Measurements from ENCODE around the gene HMGCS2. TPM values are rescaled to one million over a fixed set of nuclear protein-coding genes. Genes with fewer than 3 reads are reported as not detected.
A peak's percentile ranks its signal among the peaks of the same experiment; 100 is the strongest.

The HMGCS2 gene
- total RNA-seq, 1 experiment from 2014 or later: not detected

DNA sequence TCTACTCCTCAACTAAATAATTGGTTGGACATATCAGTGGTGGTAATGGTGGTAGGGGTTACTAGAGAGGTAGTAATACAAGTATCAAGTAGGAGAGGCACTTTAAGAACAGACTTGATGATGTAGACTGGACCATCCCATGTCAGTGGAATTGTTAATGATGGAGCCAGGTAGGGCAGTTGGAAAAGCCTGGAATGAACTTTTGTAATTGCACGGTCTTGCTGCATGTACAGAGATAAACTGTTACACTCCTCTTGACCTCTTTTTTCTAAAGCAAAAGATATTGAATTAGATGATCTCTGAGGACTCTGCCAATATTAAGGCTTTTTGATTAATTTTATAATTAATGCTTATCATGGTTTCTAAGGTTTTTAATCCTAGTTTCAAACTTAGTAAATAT, 5.8 kb downstream of the HMGCS2 start:
- no peak for DNase-seq (ENCODE audit: low read depth)

DNA sequence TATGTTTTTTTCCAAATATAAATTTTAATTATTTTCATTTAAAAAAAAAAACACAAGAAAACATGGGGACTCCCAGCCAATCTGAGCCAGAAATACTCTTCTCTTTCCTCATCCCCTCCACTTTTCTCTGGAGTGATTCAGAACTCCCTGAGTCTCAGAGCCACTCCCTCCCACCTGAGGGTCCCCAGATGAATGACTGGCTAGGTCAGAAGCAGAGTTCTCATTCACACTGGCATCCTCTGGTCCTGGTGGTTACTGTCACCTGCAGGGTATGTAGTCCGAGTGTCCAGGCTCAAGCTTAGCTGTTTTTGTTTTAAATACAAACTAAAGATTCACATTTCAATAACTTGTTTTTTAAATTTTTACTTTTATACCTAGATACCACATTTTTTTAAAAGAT, 6.3 kb downstream of the HMGCS2 start:
- no peak for DNase-seq (ENCODE audit: low read depth)

DNA sequence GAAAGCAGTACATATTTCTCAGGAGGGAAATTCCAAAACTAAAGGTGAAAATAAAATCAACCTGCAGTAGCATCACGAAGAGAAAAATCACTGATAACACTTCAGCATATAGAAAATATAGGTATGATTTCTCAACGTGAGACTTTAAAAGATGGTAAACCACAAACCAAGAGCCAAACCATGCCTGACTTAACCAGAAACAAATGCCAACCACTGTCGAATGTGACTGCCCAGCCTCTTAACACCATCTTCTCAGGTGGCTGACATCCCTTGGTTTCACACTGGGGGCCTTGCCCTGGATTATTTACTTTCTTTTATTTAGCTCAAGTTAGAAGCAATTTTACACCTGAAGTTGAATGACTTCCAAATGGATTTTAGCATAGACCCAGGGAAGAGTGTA, 10.1 kb downstream of the HMGCS2 start:
- no peak for DNase-seq (ENCODE audit: low read depth)

DNA sequence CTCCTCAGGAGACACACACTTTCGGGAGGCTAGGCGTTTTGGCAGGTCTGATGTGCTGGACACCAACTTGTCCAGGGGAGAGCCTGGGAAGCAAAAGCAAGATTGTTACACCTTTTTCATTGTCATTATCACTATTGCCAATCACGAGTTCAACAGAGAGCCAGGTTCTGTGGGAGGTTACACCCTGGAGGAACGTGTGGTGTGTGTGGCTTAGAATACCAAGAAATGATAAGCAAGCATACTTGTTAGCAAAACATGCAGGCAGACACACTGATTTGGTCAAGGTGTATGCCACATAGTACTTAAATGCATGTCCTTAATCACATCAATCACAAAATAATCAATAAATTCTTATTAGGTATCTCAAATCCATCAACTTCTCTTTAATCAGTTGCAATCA, 16.1 kb downstream of the HMGCS2 start:
- no peak for DNase-seq (ENCODE audit: low read depth)

DNA sequence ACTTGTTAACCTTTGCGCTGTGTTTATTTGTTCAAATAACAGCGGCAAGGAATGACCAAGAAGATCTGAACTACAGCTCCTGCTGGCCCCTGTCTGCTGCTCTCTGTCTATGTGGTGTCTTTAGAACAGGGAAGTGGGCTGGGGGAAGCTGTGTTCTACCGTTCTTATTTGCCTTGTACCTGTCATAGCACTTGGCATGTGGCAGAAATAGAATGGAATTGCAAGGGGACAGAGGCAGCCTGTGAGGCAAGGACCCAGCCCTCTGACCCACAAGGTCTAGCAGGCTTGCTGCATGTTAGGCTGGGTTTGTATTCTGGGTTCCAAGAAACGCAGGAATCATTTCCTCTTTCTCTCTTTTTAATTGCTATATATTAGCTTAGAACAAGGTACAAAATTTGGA, 20.7 kb downstream of the HMGCS2 start:
- no peak for DNase-seq (ENCODE audit: low read depth)

DNA sequence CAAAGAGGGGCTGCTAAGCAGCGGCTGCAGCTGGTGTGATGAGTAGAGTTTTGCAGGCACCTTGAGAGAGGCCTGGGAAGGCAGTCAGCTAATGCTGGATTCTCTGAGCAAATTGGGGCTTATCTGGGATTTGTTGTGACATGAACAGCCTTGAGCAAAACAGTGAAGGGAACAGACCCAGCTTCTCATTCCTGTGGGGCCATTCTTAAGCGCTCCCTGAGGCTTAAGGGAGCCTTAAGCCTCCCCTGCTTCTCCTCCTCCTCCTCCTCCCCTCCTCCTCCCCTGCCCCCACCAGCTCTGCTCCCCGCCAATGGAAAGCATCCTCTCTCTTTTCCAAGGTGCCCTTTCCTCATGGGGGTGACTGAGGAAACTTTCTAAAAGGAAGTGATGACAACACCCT, 21.3 kb downstream of the HMGCS2 start:
- DNase-seq (ENCODE audit: low read depth): no peak

DNA sequence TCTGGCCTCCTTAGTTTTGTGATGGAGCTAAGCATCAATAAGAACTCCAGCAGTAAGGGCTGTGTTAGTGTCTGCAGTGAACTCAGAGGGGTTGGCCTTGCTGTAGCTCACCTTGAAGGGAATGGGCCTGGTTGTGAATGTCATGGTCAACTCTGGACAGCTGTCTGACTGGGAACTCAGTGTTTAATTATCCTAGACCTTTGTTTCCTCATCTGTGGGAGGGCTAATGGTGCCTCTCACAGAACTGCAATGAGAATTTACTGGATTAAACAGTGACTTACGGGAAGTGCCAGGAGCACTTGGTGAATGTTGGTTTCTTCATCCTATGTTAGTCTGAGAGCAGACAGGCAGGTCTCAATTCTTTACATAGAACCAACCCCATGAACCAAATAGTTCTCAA, 23.7 kb downstream of the HMGCS2 start:
- no peak for DNase-seq (ENCODE audit: low read depth)

DNA sequence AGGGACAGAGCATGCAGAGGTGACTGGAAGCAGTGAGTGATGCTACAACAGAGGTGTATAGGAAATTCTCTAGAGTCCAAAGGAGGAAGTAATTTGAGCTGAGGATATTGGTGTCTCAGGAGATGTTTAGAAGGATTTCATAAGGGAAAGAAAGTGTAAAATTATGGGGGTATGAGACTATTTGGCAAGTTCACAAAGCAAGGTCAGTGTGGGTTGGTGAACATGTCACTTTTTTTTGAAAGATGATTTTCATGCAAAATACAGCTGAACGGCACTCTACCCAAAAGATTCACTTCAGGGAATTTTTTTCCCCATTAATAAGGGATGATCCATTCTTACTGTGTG, 24.1 kb downstream of the HMGCS2 start:
- no peak for DNase-seq (ENCODE audit: low read depth)

DNA sequence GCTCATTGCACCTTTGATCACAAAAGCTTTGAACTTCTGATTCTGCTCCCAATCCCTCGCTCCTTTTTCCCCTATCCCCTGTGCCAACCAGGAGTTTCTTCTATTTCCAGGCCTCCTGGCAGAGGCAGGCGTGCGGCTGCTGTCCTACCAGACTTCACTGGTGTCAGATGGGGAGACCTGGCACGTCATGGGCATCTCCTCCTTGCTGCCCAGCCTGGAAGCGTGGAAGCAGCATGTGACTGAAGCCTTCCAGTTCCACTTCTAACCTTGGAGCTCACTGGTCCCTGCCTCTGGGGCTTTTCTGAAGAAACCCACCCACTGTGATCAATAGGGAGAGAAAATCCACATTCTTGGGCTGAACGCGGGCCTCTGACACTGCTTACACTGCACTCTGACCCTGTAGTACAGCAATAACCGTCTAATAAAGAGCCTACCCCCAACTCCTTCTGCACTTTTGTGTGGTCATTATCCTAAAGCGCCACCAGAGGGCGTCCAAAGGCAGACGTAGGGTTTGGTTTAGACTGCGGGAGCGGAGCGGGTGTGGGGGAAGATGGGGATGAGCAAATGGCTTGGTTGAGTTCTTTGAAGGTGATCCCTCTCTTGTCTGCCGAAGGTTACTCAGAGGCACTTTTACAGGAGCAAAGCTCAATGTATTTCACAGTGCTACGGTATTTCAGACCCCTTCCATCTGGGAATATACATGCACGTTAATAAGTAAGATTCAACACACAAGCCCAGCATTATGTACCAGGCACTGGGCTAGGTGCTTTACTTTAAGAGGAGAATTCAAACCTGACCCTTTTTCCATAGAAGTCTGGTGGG, 24.7 kb downstream of the HMGCS2 start:
- peak; percentile 74 for DNase-seq (ENCODE audit: low read depth)

DNA sequence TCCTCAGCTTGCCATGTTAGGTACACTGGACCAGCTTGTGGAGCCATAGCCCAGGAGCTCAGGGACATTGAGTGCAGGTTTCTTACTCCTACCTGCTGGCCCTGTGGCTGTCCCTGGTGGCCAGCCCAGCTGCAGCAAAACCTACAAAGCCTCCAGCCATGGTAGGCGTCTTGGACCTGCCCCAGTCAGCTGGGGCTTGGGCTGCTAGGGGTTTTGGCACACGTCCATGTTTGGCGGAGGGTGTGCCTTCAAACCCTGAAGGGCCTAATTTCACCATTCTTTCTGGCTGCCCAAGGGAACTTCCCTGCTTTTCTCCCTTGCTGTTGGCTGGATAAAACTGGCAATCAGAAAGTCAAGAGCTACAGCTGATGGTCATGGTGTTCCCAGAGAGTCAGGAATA, 25.4 kb downstream of the HMGCS2 start:
- no peak for DNase-seq (ENCODE audit: low read depth)

DNA sequence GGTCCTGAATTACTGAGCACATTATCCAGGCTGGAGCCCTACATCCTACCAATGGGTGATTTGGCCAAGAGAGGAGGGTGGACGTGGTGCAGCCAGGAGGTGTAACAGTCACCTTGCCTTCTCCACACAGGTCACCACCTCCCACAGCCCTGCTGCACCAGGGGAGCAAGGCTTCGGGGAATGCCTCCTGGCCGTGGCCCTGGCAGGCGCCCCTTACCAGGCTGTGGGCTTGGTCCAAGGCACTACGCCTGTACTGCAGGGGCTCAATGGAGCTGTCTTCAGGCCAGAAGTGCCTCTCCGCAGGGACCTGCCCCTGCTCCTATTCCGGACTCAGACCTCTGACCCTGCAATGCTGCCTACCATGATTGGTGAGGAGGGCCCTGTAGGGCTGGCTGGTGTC, 26.0 kb downstream of the HMGCS2 start:
- no peak for DNase-seq (ENCODE audit: low read depth)

DNA sequence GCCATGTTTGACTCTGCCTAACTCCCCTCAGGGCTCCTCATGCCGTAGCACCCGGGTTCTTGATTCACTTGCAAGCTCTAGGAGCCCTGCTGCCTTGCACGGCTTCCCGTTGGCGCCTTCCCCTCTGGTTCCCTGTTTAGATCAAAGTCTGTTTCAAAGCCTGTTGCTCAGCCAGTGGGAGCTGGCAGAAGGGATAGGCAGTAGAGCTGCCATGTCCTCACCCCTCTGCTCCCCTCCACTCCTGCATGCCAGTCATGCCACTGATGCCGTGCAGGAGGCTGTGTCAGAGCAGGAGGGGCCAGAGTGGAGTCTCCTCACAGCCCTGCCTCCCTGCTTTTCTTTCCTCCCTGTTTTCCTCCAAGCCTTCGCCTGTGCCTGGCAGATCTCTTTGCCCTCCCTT, 26.5 kb downstream of the HMGCS2 start:
- DNase-seq (ENCODE audit: low read depth): peak; percentile 5

DNA sequence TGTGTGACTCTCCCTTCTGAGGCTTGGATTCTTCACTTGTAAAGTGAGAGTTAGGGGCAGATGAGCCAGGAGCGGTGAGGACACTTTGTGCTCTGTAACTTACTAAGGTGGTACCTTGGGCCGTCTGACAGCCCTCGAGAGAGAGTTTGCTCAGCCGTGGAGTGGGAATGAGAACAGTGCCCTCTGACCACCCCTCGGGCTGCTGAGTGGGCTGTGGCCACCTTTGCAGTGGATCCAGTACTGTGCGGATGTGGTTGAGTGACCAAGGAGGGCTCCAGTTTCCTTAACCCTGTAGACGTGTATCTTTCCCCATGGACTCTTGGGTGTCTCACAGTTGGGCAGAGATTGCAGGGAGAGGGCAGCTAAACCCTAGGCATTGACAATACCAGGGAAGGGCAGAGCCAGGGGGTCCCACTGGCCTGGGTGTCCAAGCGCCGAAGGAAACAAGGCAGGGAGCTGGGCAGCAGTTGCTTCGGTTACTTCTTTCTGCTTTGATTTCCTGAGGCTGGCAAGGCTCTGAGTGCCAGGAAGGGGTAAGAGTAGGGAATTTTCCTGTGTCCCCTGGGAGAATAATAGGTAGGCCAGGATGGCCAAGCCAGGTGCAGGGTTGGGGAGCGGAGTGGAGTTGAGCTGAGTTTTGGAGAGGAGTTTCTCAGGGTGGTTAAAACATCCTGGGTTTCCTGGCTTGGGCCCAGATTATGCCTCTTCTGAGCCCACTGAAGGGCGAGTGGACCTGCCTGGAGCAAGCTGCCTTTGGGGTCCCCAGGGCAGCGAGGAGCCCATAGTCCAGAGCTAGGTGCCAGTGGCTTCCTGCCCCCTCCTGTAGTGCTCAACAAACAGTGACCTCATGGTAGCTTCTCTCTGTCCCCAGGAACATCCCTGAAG, 27.6 kb downstream of the HMGCS2 start:
- DNase-seq (ENCODE audit: low read depth): no peak

DNA sequence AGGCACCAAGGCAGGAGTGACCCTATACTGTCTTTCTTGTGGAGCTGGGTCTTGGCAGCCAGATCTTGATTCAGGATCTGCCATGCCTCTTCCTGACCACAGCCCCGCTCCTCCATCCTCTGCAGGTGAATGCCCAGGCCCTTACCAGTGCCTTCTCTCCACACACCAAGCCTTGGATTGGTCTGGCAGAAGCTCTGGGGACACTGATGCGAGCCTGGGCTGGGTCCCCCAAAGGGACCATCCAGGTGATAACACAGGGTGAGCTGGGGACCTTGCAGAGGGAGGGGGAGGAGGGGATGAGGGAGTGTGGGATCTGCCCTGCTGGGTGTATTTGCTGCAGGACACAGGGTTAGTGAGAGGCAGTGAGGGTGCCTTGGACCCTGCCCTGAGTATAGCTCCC, 28.4 kb downstream of the HMGCS2 start:
- no peak for DNase-seq (ENCODE audit: low read depth)

DNA sequence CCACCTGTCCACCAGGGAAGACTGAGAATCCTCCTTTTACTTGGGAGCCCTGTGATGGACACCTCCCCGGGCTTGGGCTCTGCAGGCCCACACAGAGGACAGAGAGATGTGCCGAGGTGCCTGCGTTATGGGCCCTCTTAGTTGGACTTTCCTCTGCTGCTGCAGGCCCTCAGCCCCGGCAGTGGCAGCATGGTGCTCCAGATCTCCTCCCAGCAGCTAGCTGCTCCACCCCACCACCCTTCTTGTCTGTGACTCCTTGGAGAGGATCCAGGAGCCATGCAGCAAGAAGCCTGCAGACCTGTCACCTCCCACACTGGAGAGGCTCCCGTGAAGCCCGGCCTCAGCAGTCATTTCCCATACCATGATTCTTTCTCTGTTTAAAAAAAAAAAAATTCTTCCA, 29.6 kb downstream of the HMGCS2 start:
- no peak for DNase-seq (ENCODE audit: low read depth)

DNA sequence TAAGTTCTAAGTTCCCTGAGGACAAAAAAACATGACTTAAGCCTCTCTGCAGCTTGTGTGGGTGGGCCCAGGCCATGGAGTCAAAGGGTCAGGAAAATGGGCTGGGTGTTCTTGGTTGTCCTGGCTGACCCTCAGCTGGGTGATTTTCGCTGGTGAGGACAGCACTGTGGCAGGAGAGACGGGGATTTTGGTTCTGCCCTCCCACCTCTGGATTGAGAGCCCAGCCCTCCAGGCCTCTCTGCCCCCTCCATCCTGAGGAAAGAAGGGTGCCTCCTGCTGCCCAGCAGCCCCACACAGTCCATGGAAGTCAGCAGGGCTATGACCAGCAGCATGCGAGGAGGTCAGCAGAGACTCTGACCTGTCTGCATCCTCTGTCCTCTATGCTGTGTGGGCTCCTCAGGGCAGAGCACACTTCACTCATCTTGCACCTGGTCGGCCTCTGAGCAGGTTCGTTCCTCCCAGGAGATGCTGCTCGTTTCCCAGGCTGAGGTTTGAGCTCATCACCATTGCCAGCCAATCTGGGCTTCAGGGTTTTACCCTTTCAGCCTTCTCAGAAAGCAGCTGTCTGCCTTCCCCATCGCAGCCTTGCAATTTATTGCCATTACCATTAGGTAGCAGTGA, 30.5 kb downstream of the HMGCS2 start:
- no peak for DNase-seq (ENCODE audit: low read depth)

DNA sequence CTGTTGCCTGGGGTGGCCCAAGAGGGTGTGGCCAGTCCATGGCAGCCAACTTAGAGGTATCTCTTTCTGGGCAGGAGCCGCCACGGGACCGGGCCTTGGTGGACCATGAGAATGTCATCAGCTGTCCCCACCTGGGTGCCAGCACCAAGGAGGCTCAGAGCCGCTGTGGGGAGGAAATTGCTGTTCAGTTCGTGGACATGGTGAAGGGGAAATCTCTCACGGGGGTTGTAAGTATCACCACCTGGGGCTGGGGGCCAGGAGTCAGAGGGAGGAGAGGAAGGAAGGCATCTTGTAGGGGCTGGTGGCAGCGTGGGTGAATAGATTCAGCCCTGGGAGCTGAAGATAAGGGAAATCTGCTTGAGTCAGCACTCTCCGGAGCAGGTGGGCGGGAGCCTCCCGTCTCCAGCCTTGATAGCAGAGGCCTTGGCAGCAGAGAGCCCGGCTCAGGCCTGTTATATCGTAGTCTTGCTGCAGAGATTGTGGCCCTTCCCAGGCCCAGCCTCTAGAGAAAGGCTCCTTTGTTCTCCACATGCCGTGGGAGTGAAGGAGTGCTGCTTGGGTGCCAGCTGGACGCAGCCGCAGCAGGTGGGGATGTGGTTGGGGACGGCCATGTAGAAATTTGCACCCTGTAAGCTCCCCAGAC, 31.5 kb downstream of the HMGCS2 start:
- DNase-seq (ENCODE audit: low read depth): peak; percentile 10

DNA sequence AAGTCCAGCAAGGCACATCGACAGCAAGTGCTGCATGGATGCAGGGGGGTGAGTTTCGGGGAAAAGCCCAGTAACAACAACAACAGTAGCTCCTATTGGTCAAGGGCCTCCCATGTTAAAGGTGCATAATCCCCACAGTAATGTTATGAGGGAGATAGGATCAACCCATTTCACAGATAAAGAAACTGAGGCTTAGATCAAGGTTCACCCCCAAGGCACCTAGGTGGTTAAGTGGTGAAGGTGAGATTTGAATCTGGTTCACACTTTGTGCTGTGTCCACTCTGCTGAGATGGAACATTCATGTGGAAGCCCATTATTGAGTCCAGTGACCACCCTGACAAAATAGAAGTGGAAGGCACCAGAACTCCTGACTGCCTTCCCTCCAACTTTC, 32.1 kb downstream of the HMGCS2 start:
- no peak for DNase-seq (ENCODE audit: low read depth)

DNA sequence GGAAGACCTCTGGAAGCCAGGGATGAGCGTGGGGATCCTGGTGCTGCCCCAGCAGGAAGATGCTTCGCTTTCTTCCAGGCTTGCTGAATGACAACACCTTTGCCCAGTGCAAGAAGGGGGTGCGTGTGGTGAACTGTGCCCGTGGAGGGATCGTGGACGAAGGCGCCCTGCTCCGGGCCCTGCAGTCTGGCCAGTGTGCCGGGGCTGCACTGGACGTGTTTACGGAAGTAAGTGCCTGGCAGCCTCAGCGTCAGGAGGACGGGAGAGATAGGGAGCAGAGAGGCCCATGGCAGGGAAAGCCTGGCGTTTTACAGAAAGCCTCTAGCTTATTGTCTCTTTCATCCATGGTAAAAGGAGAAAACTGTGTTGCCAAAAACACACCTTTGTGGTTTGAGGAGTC, 33.5 kb downstream of the HMGCS2 start:
- no peak for DNase-seq (ENCODE audit: low read depth)

DNA sequence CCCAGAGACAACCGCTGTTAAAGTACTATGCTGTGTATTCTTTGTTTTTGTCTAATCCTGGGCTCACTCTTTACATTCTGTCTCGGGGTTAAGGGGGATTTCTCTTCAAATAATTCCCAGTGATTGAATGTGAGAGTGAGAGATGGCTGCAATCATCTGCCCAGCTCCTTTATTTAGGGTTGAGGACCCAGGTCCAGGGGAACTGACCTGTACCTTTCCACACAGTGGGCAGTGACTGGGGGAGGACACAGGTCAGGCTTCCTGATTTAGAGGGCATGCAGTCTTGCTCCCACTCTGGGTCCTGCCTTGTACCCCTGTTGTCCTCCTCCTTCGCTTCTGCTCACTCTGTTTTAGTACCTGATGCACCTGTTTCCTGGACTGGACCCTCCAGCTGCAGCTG, 35.0 kb downstream of the HMGCS2 start:
- DNase-seq (ENCODE audit: low read depth): no peak

DNA sequence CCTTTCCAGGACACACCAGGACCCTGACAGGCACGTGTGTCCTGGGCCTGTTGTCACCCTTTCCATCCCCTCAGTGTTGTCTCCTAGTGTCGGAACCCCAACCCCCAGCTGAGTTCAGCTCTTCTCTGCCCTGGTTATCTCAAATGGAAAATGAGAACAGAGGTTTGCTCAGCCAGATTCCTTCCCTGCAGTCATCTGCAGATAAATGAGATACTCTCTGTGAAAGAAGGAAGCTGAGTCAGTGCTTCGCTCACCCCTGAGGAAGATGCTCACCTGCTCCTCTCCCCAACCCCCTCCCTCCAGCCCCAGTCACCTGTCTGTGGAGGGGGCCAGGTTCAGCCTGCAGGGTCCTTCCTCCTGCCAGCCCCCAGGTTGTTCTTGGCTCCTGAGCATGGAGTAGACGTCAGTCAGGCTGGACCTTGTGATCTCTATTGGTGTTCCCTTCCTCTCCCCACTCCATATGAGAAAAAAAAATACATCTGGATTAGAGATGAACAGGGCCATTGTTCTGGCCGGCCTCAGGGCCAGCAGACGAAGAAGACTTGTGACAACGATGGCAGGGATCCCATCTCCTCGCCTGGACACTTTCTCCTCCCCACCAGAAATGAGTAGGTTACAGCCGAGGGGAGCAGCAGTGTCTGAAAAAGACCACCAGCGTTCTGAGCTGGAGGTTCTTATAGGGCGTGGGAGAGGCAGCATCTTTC, 36.1 kb downstream of the HMGCS2 start:
- DNase-seq (ENCODE audit: low read depth): no peak
